GM21529 (cell line): ENCODE results near the gene PTPRQ.
"Not testable (repeated sequence)": the region's sequence is repeated elsewhere in the genome, so short reads cannot be mapped to it uniquely, and the experiment has no call there.

Source experiments
- ATAC-seq: cut with Tn5 transposase; IDR thresholded peaks from one replicate; pipeline ENCODE4 v1.9.1; 2021; ENCODE audit not compliant: unreplicated experiment

The PTPRQ gene

GRCh38 chr12:80443974-80444666 lies at the start of gene PTPRQ:
TSS of gene PTPRQ (plus strand) at chr12:80444235. CDS start at chr12:80444346, 111 bp downstream.
- no peak for ATAC-seq

GRCh38 chr12:80400571-80400991 lies 43.5 kb upstream of the PTPRQ start:
- ATAC-seq: no peak

- no peak for ATAC-seq
Observed at GRCh38 chr12:80401191-80401590, 42.8 kb upstream of the PTPRQ start.

- no peak for ATAC-seq
Observed at GRCh38 chr12:80404629-80405028, 39.4 kb upstream of the PTPRQ start.

GRCh38 chr12:80406253-80406652 lies 37.8 kb upstream of the PTPRQ start:
- no peak for ATAC-seq

GRCh38 chr12:80411787-80412186 lies 32.2 kb upstream of the PTPRQ start:
- no peak for ATAC-seq

GRCh38 chr12:80412343-80412953 lies 31.6 kb upstream of the PTPRQ start:
- peak; percentile 81 for ATAC-seq

GRCh38 chr12:80413462-80413861 lies 30.6 kb upstream of the PTPRQ start:
- ATAC-seq: no peak

- ATAC-seq: no peak
Observed at GRCh38 chr12:80415466-80415865, 28.6 kb upstream of the PTPRQ start.

- ATAC-seq: no peak
Observed at GRCh38 chr12:80419644-80420043, 24.4 kb upstream of the PTPRQ start.

- ATAC-seq: no peak
Observed at GRCh38 chr12:80420075-80420474, 24.0 kb upstream of the PTPRQ start.

GRCh38 chr12:80422550-80422949 lies 21.5 kb upstream of the PTPRQ start:
- ATAC-seq: no peak

- ATAC-seq: no peak
Observed at GRCh38 chr12:80432061-80432460, 12.0 kb upstream of the PTPRQ start.

- no peak for ATAC-seq
Observed at GRCh38 chr12:80441921-80442320, 2.1 kb upstream of the PTPRQ start.

GRCh38 chr12:80442426-80443222 lies 1.4 kb upstream of the PTPRQ start:
- ATAC-seq: no peak

- no peak for ATAC-seq
Observed at GRCh38 chr12:80445083-80445793, 1.2 kb downstream of the PTPRQ start.

- ATAC-seq: no peak
Observed at GRCh38 chr12:80456513-80456912, 12.5 kb downstream of the PTPRQ start.

GRCh38 chr12:80460972-80461371 lies 16.9 kb downstream of the PTPRQ start:
- no peak for ATAC-seq

GRCh38 chr12:80461851-80462250 lies 17.8 kb downstream of the PTPRQ start:
- ATAC-seq: not testable (repeated sequence)

- ATAC-seq: no peak
Observed at GRCh38 chr12:80469681-80470080, 25.6 kb downstream of the PTPRQ start.

- no peak for ATAC-seq
Observed at GRCh38 chr12:80470403-80470802, 26.4 kb downstream of the PTPRQ start.
